ENCODE data around the gene GRID2. TPM values are rescaled to one million over a fixed set of nuclear protein-coding genes. Genes with fewer than 3 reads are reported as not detected.

GRID2 gene
- total and polyA plus RNA-seq, 2 of the 13 experiments (the other 11 are each of a cell fraction or from before 2014, with no cell fraction given): not detected

DNA sequence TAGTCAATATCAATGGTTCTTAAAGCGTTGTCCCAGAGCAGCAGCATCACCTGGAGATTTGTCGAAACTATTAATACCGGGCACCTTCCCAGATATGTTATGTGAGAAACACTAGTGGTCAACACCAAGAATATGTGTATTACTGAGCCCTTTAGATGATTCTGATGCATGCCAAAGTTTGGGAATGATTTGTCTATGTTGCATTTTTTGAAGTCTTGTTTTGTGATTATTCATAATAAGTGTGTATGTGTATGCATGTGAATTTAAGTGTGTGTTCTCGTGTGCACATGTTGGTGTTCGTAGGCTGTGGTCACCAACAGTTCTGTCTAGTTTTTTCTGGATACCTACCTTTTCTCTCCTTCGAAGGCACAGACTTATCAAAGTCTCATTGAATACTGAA lies 749.4 kb downstream of the GRID2 start:
- ChIA-PET CTCF (ENCODE audit: low intra/inter-chr PET ratio, low total read pairs) (no interaction called here), POLR2A (no interaction called here)
- H3K27ac ChIP-seq (ENCODE audit: extremely low read length, insufficient read depth, low read length): no peak overlapping the region
- H4K20me1 ChIP-seq (ENCODE audit: insufficient read depth, low read length): no peaks in the 10 kb centered on the region
- BruUV-seq (replicated peaks): no TSS peak
- H3K4me2 ChIP-seq (ENCODE audit: low read depth, low read length): no peak overlapping the region
- no peaks in the 10 kb centered on the region for H3K4me1 ChIP-seq (ENCODE audit: insufficient read depth, low read length)
- WGBS (ENCODE audit: low lambda C conversion rate): 31% methylated on average over 6 of the region's 6 CpGs
- no peaks in the 10 kb centered on the region for H3K9me3 ChIP-seq (ENCODE audit: low read length)
- H3K79me2 ChIP-seq (ENCODE audit: insufficient read depth, low read length): no peaks in the 10 kb centered on the region
- TF ChIP-seq ZNF282 (IDR thresholded peaks at IDR 0.05; ENCODE audit: partially characterized antibody) (no peak), PPARG (CRISPR knock-in tag; conservative IDR thresholded peaks at IDR 0.05) (no peak), PHF20 (CRISPR knock-in tag; IDR thresholded peaks at IDR 0.05) (no peak), MAFF (IDR thresholded peaks at IDR 0.05; ENCODE audit: low read depth, low read length) (peak; percentile 83), KMT2A (CRISPR knock-in tag; IDR thresholded peaks at IDR 0.05) (no peak), ZNF562 (CRISPR knock-in tag; IDR thresholded peaks at IDR 0.05; ENCODE audit: borderline replicate concordance) (no peak), RAD21 (CRISPR knock-in tag; IDR thresholded peaks at IDR 0.05) (no peak), ZNF451 (CRISPR knock-in tag; IDR thresholded peaks at IDR 0.05) (no peak), PHB2 (IDR thresholded peaks at IDR 0.05; ENCODE audit: partially characterized antibody) (no peak), ARNTL (CRISPR knock-in tag; IDR thresholded peaks at IDR 0.05) (no peak), ZBTB46 (CRISPR knock-in tag; IDR thresholded peaks at IDR 0.05; ENCODE audit: borderline replicate concordance) (no peak), MAFK (conservative IDR thresholded peaks at IDR 0.05 in 1 of 2, IDR thresholded peaks at IDR 0.05 in 1 of 2; ENCODE audit: low read length in 2 of 2) (peak; percentile 62 to 79; a peak in 3 of 4 replicates)
- in situ Hi-C loops (cut with HindIII; ENCODE audit: extremely low pct_ligation_motif_present, low pct_unique_long_range_greater_than_20kb) (no loop called here), intact Hi-C loops (cut with micrococcal nuclease; ENCODE audit: unreplicated experiment) (no loop called here)
- FAIRE-seq (no peak), DNase-seq (ENCODE audit: low spot score) (no peak), ATAC-seq (no peak)
- H3K4me3 ChIP-seq (replicated peaks in 1 of 3; ENCODE audit: insufficient read depth in 1 of 3, low read depth in 2 of 3, low read length in 3 of 3): no peak overlapping the region
- no peaks in the 10 kb centered on the region for H3K27me3 ChIP-seq (ENCODE audit: control insufficient read depth in 1 of 2, insufficient read depth in 2 of 2, low read length in 2 of 2)
- H2AFZ ChIP-seq (ENCODE audit: low read length): no peak overlapping the region
- no peak overlapping the region for H3K9ac ChIP-seq (ENCODE audit: insufficient read depth, low read depth, low read length)
- no peaks in the 10 kb centered on the region for H3K36me3 ChIP-seq (replicated peaks in 1 of 2; ENCODE audit: control insufficient read depth in 1 of 2, insufficient read depth in 2 of 2, low read length in 2 of 2)

All from HepG2 (cell line).